Skeletal muscle satellite cell (primary cell): Measurements from ENCODE around the gene GALNT8. TPM values are rescaled to one million over a fixed set of nuclear protein-coding genes. Genes with fewer than 3 reads are reported as not detected.

ENCODE experiments used
- H3K27me3 ChIP-seq: 2 replicates; pipeline ENCODE4 v1.7.0; 2013; ENCODE audit warnings: low read length; ENCODE audit not compliant: control insufficient read depth, insufficient read depth
- H3K36me3 ChIP-seq: 2 replicates; pipeline ENCODE4 v1.7.0; 2013; ENCODE audit warnings: mild to moderate bottlenecking, control low read depth, low read length; ENCODE audit not compliant: insufficient read depth
- H3K4me1 ChIP-seq: 2 replicates; pipeline ENCODE4 v1.7.0; 2013; ENCODE audit warnings: low read length; ENCODE audit not compliant: control insufficient read depth, insufficient read depth
- H3K4me2 ChIP-seq: 2 replicates; pipeline ENCODE4 v1.7.0; 2013; ENCODE audit warnings: mild to moderate bottlenecking, low read length
- H3K4me3 ChIP-seq: 2 replicates; pipeline ENCODE4 v1.7.0; 2013; ENCODE audit warnings: low read length
- H3K9ac ChIP-seq: 2 replicates; pipeline ENCODE4 v1.7.0; 2013; ENCODE audit warnings: mild to moderate bottlenecking, low read depth, low read length, moderate library complexity
- H3K9me3 ChIP-seq: replicated peaks from 2 replicates; pipeline ENCODE4 v1.7.0; 2013; ENCODE audit warnings: mild to moderate bottlenecking, control low read depth, low read length
- total RNA-seq: library from RNA; depleted of rRNA; stranded (reverse); fragments of >200 nt; gene quantifications from 2 replicates; pipeline ENCODE4 v1.2.3, GENCODE V29; 2012; rRNA removed

Gene GALNT8
- total RNA-seq = not detected in 2 replicates

- Histone ChIP-seq H3K9me3 (no peaks in the 10 kb centered on the region), H3K27me3 (no peaks in the 10 kb centered on the region), H3K4me3 (no peak within 1 kb of the TSS), H3K4me2 (no peak within 1 kb of the TSS), H3K4me1 (no peaks in the 10 kb centered on the region), H3K9ac (no peak within 1 kb of the TSS), H3K36me3 (no peaks in the 10 kb centered on the region)
Observed at GRCh38 chr12:4719821-4720636, at the start of gene GALNT8. Gene GALNT8 (plus strand): TSS chr12:4720400. CDS start chr12:4720678, 278 bp downstream.

- H3K9ac ChIP-seq = no peak overlapping the region
- H3K4me1 ChIP-seq = peaks cover 4% of the 10 kb centered on the region
- H3K9me3 ChIP-seq = no peaks in the 10 kb centered on the region
- no peak overlapping the region for H3K4me3 ChIP-seq
- peaks cover 16% of the 10 kb centered on the region for H3K36me3 ChIP-seq
- H3K4me2 ChIP-seq = no peak overlapping the region
- no peaks in the 10 kb centered on the region for H3K27me3 ChIP-seq
Observed at GRCh38 chr12:4679711-4680110, 40.5 kb upstream of the GALNT8 start.

GRCh38 chr12:4681732-4682131 lies 38.5 kb upstream of the GALNT8 start:
- Histone ChIP-seq H3K36me3 (peaks cover 30% of the 10 kb centered on the region), H3K27me3 (no peaks in the 10 kb centered on the region), H3K9ac (no peak overlapping the region), H3K4me1 (peaks cover 4% of the 10 kb centered on the region), H3K4me2 (no peak overlapping the region), H3K9me3 (no peaks in the 10 kb centered on the region), H3K4me3 (no peak overlapping the region)

- H3K9ac ChIP-seq = no peak overlapping the region
- no peak overlapping the region for H3K4me2 ChIP-seq
- peaks cover 36% of the 10 kb centered on the region for H3K36me3 ChIP-seq
- H3K27me3 ChIP-seq = no peaks in the 10 kb centered on the region
- no peak overlapping the region for H3K4me3 ChIP-seq
- no peaks in the 10 kb centered on the region for H3K9me3 ChIP-seq
- H3K4me1 ChIP-seq = peaks cover under 1% of the 10 kb centered on the region
Observed at GRCh38 chr12:4685317-4685716, 34.9 kb upstream of the GALNT8 start.

- H3K4me1 ChIP-seq = no peaks in the 10 kb centered on the region
- H3K4me3 ChIP-seq = no peak overlapping the region
- H3K4me2 ChIP-seq = no peak overlapping the region
- no peak overlapping the region for H3K9ac ChIP-seq
- H3K27me3 ChIP-seq = no peaks in the 10 kb centered on the region
- no peaks in the 10 kb centered on the region for H3K9me3 ChIP-seq
- H3K36me3 ChIP-seq = peaks cover 9% of the 10 kb centered on the region
Observed at GRCh38 chr12:4690760-4691159, 29.4 kb upstream of the GALNT8 start.

GRCh38 chr12:4700621-4701026 lies 19.6 kb upstream of the GALNT8 start:
- H3K4me3 ChIP-seq = no peak overlapping the region
- H3K36me3 ChIP-seq = no peaks in the 10 kb centered on the region
- no peak overlapping the region for H3K9ac ChIP-seq
- no peaks in the 10 kb centered on the region for H3K27me3 ChIP-seq
- no peaks in the 10 kb centered on the region for H3K4me1 ChIP-seq
- H3K4me2 ChIP-seq = no peak overlapping the region
- no peaks in the 10 kb centered on the region for H3K9me3 ChIP-seq

- no peaks in the 10 kb centered on the region for H3K9me3 ChIP-seq
Observed at GRCh38 chr12:4701395-4702190, 18.6 kb upstream of the GALNT8 start.

GRCh38 chr12:4703676-4704075 lies 16.5 kb upstream of the GALNT8 start:
- Histone ChIP-seq H3K9me3 (no peaks in the 10 kb centered on the region), H3K27me3 (peaks cover 5% of the 10 kb centered on the region), H3K9ac (no peak overlapping the region), H3K4me3 (no peak overlapping the region), H3K36me3 (no peaks in the 10 kb centered on the region), H3K4me1 (no peaks in the 10 kb centered on the region), H3K4me2 (no peak overlapping the region)

More at GRCh38 chr12:4701395-4702190, 18.6 kb upstream of the GALNT8 start:
- Histone ChIP-seq H3K36me3 (no peaks in the 10 kb centered on the region), H3K9ac (no peak overlapping the region), H3K4me3 (no peak overlapping the region), H3K4me2 (no peak overlapping the region), H3K4me1 (no peaks in the 10 kb centered on the region), H3K27me3 (no peaks in the 10 kb centered on the region)

GRCh38 chr12:4705824-4706223 lies 14.4 kb upstream of the GALNT8 start:
- H3K36me3 ChIP-seq = no peaks in the 10 kb centered on the region
- H3K9me3 ChIP-seq = no peaks in the 10 kb centered on the region
- peaks cover 5% of the 10 kb centered on the region for H3K27me3 ChIP-seq
- no peak overlapping the region for H3K9ac ChIP-seq
- no peaks in the 10 kb centered on the region for H3K4me1 ChIP-seq
- H3K4me3 ChIP-seq = no peak overlapping the region
- no peak overlapping the region for H3K4me2 ChIP-seq

- Histone ChIP-seq H3K9me3 (no peaks in the 10 kb centered on the region), H3K9ac (no peak overlapping the region), H3K4me3 (no peak overlapping the region), H3K4me1 (no peaks in the 10 kb centered on the region), H3K4me2 (no peak overlapping the region), H3K36me3 (no peaks in the 10 kb centered on the region), H3K27me3 (peaks cover 5% of the 10 kb centered on the region)
Observed at GRCh38 chr12:4707306-4707705, 12.9 kb upstream of the GALNT8 start.

- Histone ChIP-seq H3K27me3 (peaks cover 5% of the 10 kb centered on the region), H3K36me3 (no peaks in the 10 kb centered on the region), H3K4me2 (no peak overlapping the region), H3K4me1 (no peaks in the 10 kb centered on the region), H3K9me3 (no peaks in the 10 kb centered on the region), H3K4me3 (no peak overlapping the region), H3K9ac (no peak overlapping the region)
Observed at GRCh38 chr12:4710113-4710512, 10.1 kb upstream of the GALNT8 start.
